Left kidney (tissue), 2 donors: ENCODE measurements around the gene PRRG4. TPM values are rescaled to one million over a fixed set of nuclear protein-coding genes. Genes with fewer than 3 reads are reported as not detected.
A peak's percentile ranks its signal among the peaks of the same experiment; 100 is the strongest.
"Not testable (repeated sequence)": the region's sequence is repeated elsewhere in the genome, so short reads cannot be mapped to it uniquely, and the experiment has no call there.

Experiments
- DNase-seq: peaks from one replicate; pipeline ENCODE4 v3.0.0-alpha.2; 2013
- polyA plus RNA-seq: library from polyadenylated mRNA; unstranded; fragments of 120-200 nt; gene quantifications from one replicate; pipeline ENCODE4 v1.2.1, GENCODE V29; 2013; ENCODE audit not compliant: insufficient read length

PRRG4 gene
- polyA plus RNA-seq, 1 donor: 6.6 TPM

DNA sequence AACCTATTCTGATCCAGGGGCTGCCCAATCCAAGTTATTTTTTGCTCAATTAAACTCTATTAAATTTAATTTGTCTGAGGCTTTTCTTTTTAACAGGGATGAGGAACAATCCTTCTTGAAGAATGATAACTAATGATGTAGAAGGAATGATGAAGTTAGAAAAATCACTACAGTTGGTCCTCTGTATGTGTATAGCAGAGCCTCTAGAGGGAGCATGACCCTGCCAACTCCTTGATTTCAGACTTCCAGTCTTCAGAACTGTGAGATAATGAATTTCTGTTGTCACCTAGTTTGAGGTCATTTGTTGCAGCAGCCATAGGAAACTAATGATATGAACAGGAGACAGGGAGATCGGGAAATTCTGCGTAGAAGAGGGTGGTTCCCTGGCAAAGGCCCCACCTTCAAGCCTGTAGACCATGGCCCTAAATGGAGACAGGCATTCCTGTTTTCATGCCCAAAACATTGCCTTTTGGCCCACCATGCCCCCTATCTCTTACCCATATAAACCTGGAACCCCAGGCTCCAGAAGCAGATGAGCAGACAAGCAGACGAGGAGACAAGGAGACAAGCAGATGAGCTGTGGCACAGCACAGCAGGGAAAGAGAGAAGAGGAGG lies 55.1 kb downstream of the PRRG4 start:
- no peak for DNase-seq

DNA sequence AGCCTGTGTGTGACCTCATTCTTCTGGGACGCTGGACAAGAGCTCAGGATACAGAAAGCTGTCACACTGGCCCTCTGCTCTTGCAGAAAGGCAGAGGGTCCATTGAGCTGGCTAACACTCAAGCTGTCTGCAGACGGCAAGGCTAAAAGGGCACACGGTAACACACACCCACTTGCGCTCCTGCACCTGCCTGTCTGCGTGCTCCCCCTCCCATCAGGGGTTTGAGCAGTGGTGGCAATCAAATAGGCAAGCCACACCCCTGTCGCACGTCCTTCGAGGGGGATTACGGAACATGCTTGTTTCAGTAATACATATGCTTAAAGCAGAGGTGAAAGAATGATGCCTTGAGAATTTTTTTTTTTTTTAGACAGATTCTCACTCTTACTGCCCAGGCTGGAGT lies 55.8 kb downstream of the PRRG4 start:
- DNase-seq: no peak

DNA sequence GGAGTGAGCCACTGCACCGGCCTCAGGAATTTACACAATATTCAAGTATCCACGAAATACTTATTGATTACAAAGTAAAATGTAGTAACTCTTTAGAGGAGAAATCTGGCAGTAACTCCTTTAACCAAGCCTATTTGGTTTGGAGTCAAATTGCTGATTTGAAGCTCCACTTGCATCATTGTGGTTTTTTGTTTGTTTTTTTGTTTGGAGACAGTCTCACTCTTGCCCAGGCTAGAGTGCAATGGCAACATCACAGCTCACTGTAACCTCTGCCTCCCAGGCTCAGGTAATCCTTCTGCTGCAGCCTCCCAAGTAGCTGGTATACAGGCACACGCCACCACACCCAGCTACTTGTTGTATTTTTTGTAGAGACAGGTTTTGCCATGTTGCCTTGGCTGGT lies 56.5 kb downstream of the PRRG4 start:
- no peak for DNase-seq

DNA sequence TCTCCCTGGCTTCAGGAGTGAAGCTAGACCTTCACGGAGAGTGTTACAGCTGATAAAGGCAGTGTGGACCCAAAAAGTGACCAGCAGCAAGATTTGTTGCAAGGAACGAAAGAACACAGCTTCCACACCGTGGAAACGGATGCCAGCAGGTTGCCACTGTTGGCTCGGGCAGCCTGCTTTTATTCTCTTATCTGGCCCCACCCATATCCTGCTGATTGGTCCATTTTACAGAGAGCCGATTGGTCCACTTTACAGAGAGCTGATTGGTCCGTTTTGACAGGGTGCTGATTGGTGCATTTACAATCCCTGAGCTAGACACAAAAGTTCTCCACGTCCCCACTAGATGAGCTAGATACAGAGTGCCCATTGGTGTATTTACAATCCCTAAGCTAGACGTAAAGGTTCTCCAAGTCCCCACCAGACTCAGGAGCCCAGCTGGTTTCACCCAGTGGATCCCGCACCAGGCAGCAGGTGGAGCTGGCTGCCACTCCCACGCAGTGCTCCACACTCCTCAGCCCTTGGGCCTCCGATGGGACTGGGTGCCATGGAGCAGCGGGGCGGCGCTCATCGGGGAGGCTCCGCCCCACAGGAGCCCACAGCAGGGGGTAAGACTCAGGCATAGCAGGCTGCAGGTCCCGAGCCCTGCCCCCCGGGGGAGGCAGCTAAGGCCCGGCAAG lies 58.1 kb downstream of the PRRG4 start:
- DNase-seq: not testable (repeated sequence)

DNA sequence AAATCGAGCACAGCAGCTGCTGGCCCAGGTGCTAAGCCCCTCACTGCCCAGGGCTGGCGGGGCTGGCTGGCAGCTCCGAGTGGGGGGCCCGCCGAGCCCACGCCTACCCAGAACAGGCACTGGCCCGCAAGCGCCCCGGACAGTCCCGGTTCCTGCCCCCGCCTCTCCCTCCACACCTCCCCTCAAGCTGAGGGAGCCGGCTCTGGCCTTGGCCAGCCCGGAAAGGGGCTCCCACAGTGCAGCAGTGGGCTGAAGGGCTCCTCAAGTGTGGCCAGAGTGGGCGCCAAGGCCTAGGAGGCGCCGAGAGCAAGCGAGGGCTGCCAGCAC lies 58.6 kb downstream of the PRRG4 start:
- not testable (repeated sequence) for DNase-seq

DNA sequence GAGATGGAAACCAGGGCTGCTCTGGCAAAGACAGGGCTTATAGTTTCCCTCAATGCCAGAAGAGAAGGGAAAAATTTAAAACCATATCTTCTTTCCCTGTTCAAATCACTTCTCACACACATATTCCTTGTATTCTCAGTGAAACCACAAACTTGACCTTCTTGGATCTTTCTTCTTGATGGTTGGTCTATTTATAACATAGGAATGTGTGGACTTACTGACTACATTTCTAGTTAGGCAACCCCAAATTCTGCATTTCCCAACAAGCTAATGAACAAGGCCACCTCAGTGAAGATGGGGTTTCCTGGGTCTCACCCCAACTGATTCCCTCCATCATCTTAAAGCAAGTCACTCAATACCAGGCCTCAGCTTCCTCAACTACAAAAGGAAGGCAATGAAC lies 59.1 kb downstream of the PRRG4 start:
- DNase-seq: no peak

DNA sequence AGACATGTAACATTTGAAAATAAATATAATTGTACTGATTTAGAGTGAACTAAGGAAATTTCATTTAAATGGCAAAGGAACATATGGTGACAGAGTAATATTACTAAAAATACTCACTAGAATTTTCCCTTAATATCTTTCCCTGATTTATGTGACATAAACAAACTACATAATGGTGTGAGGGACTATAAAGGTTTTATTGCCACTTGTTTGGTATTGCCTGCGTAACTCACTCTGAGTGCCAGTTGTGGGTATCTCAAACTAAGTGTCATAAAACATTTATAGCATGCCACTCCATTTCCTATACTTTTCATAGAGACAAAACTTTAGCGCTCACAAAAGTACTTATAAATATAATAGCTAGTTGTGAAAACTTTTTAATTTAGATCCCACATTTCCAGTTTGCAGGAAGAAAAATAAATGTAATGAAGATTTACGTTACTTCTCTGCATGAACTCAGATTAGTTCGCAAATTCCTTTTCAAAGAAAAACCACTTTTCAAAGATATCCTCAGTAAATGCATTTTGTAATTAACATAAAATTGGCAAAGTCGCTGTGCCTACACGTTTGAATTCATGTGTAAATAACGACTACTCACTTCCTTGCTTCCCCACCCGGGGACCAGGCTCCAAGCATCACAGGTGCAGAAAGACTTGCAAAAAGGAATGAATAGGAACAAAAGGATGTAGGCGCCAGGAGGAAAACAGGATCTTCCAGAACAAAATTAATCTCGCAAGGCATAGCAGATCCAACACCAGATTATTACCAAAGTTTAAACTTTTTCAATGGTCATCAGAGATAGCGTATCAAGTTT lies 61.3 kb downstream of the PRRG4 start:
- no peak for DNase-seq

DNA sequence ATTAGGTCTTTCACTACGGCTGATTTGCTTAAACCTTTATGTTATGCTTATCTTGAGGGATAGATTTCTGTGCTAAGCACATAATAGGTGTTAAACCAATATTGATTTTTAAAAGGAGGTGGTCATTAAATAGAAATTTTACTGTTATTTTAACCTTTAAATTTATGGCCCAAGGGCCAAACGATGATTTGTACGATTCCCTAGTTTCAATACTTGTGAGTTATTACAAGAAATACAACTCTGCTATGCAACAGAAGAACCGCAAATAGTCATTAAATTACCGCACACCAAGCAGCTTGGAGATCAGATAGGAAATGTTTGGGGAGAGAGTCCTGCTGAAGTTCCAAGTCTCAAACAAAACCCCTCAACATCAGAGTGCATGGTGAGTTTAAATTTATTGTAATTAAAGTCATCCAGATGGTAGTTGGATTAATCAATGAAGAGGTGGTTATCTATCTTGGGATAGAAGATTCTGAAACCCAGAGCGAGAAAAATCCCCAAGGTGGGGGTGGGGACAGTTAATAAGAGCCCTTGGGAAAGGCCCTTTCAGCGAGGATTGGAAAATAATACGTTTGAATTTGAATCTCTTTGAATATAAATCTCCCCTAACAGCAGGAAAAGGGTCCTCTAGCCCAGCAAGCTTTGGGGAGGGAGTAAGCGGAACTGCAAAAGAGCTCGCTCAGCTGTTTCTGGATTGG lies 62.1 kb downstream of the PRRG4 start:
- no peak for DNase-seq

DNA sequence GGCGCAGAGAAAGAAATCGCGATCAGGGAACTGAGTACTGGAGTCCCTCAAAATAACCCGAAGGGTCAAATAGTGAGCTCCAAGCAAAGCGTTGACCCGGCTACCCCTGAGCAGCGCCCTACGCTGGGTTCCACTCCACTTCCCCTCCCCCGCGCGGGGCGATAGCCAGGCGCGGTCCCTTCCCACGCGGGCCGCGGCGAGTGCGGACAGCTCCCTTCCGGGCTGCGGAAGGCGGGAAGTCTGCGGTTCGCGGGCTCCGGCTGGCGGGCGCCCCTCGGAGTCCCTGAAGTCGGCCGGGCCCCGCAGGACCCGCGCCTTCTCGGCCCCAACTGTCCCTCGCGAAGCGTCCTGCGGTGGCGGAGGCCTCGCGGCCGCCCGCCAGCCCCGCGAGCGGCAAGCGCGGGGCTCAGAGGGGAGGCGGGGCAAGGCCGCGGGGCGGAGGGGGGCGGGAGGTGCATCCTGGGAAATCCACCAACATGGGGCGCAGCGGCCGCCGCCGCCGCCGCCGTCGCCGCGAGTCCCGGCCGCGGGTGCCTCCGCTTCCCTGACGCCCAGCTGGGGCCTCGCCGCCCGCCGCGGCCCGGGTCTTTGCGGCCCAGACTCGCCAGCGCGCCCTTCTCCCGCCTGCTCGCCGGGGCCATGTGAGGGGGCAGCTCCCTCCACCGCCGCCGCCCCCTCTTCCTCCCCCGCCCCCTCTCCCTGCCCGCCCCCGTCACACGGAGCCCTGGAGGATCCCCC lies 62.8 kb downstream of the PRRG4 start, which contains the start of gene QSER1:
QSER1 (plus strand) TSS at position 457 of the 738 bp plus-strand sequence. CDS start 315 bp downstream, outside the sequence.
- DNase-seq: peak; percentile 70

DNA sequence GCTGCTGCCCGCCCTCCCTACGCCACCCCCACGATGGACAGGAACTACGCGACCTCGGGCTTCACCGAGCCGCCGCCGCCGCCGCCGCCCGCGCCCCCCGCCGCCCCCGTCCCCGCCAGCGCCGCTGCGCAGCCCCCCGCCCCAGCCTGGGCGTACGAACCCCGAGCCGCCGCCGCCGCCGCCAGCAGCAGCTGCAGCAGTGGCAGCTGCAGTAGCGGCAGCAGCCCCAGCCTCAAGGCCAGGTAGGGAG lies 63.3 kb downstream of the PRRG4 start:
- DNase-seq: no peak

DNA sequence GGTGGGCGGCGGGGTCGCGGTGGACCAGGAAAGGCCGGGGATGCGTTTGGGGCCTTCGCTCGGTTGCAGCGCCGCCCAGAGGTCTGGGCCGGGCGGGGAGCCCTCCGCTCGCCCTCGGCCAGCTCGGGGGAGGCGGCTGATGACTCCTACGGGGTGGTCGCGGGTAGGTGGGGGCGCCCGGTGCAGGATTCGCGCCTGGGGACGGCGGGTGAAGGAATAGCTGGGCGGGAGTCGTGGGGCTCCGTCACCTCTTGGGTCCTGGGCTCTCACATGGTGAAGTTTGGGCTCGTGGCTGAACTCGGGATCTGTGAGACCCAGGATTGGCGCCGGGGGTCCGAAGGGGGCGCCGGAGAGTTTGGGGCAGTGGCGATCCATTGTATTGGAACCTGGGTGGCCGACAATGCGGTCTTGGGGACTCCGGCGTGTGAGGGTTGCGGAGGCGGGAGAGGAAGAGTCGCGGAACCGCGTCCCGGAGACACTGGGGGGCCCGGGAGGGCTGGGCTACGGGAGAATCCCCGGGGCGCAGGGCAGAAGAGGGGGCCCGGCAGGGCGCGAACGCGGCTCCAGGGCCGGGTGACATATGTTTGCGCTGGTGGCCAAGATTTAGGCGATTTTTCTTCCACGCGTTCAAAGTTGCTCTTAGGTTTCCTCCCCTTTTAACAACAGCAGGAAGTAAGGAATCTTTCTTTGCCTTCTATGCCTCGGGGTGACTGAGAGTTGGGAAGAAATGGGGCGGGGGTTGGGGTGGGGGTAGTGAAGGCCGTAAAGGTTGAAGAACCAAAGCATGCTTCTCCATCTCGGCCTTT lies 63.8 kb downstream of the PRRG4 start:
- DNase-seq: peak; percentile 61

DNA sequence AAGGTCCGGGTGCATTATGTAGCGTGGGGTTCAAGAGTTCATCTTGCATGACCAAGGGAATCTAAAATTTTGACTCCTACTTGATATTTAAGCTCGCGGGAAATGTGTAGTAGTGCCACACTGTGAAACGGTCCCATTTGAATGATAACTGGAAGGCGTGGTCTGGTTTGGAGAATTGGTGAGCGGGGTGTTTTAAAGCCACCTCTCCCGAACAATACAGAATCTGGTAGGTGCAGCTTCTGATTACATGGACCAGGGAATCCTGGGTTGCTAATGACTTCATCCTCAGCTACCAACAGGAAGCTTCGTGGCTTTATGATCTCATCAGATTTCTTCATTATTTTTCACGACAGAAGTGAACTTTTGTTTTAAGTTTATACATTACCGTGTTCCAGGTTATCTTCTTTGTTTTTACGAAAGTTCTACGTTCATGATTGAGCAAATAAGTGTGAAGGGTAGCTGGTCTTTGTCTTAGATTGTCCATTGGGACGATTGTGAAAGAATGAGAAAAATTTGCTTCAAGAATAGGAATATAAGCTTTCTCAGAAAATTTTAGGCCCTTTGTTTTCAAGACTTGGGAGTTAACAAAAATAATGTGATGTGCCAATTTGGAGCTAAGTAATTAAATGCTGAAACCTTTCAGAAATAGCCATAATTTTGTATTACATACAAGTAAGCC lies 64.6 kb downstream of the PRRG4 start:
- peak; percentile 83 for DNase-seq

DNA sequence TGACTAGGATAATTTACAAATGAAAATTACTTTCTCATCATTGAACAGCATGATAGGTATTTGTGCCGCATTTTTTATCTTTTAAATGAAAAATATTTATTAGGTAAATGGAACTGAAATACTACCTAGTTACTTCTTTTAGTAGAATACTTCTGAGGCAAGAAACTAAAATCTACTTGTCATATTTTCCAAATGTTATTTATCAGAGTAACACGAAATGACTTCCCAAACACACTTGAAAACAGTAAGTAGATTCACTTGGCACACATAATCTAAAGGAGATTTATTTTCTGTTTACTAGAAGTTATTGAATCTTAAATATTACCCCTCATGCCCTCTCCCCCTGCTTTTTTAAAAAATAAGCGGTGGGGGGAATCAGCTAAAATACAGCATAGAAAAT lies 65.2 kb downstream of the PRRG4 start:
- no peak for DNase-seq

DNA sequence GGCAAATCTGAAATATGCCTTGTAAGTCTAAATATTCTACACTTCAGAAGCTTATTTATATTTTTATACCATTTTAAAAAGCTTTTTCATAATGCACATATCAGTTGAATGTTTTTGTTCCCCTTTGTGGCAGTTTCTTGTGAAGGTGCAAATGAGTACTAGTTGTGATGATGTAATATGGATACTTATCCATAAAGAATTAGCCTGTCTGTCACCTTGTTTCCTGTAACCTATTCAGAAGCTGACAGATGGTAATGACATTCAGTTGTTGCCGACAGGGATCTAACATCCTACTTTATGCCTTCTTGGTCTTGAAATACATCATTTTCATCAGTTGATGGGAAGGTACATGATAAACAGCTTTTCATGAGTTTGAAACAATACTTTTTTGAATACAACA lies 65.7 kb downstream of the PRRG4 start:
- DNase-seq: no peak

DNA sequence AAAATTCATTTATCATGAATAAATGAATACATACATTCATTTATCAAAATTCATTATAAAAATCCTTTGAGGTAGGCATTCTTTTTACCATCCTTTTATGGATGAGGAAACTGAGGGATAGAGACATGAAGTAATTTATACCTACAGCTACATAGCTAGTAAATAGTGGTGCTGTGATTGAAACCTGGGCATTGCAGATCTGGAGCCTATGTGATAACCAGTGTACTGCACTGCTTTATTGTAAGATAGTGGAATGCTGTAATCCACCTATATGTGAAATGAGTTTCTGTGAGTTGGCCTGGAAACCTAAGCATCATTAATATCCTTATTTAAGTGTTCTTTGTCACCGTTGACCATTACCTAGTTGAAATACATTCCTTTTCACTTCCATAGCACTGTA lies 67.4 kb downstream of the PRRG4 start:
- DNase-seq: no peak

DNA sequence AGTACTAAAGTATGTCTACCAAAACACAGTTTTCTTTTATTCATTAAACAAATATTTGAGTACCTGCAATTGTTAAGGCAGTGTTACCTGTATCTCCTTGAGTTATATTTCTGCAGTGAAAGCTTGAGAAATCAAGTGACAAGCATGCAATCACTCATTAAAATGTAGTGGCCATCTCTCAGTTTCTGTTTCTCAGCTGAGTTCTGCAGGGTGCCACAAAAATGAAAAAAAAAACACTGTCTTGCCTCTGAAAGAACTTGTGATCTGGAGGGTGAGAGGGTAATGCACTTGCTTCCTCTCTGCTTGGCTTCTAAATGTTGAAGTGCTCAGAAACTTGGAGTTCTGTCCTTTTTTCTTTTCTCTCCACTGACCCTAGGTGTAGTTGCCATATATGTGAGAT lies 69.7 kb downstream of the PRRG4 start:
- DNase-seq: no peak

DNA sequence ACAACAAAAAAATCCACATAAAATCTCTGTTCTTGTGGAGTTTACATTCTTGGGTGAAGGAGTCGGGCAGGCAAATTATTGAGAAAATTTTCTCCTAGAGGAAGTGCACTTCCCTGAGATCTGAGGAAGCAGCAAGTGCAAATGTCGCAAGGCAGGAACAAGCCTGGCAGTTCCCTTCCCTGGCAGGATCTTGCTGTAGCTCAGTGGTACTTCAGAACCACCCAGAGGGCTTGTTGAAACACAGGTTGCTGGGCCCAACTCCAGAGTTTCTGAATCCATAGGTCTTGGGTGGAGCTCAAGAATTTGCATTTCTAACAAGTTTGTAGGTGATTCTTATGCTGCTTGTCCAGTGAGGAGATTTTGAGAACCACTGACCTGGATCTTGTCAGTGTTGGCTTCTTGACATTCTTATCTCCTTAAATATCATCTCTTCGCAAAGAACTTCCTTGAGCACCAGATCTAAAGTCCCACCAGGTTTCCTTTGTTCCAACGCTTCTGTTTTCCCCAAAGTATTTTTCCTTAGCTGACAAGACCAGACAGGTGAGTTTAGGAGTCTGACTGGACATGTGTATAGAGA lies 72.5 kb downstream of the PRRG4 start:
- no peak for DNase-seq

DNA sequence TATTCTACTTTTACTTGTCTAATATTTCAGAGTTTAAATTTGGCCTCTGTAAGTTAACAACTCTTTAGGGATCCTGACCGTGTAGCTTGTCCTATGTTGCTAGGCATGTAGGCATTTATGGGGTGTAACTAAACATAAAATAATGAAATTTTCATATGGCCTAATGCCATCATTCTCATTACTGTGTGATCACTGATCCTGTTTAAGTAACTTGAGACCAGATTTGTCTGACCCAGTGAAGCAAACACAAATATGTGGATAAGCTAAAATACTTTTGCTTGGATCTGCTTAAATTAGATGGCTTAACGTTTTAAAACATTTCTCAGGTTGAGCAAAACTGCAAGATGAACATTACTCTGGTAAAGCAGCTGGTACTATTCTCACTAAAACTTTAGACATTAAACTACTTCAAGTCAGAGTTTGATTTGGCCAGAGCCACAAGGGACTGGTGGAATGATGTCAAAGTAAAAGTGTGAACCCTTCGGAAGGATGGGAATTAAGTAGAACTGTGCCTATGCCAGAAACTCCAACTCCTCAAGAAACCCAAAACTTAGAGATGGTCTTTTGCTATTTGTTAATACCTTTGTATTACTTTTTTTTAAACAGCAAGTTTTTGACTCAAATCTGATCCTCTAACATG lies 75.4 kb downstream of the PRRG4 start:
- DNase-seq: no peak
